Karpas-422 (cell line): ENCODE results near the gene OTOG. TPM values are rescaled to one million over a fixed set of nuclear protein-coding genes. Genes with fewer than 3 reads are reported as not detected.
A peak's percentile ranks its signal among the peaks of the same experiment; 100 is the strongest.

ENCODE experiments used
- DNase-seq: peaks from one replicate; pipeline ENCODE4 v3.0.0-alpha.2; 2015
- H2AFZ ChIP-seq: fragments of 200-600 bp; sonication (generic); 2 replicates; pipeline ENCODE4 v1.6.1; 2014; ENCODE audit warnings: antibody characterized with exemption, low read length, mixed read lengths
- H3K27ac ChIP-seq: fragments of 200-600 bp; sonication (generic); 2 replicates; pipeline ENCODE4 v1.5.1; 2014; ENCODE audit warnings: mild to moderate bottlenecking, low read length, moderate library complexity
- H3K27me3 ChIP-seq: fragments of 200-600 bp; sonication (generic); 2 replicates; pipeline ENCODE4 v1.6.1; 2014; ENCODE audit warnings: low read length, mixed read lengths
- H3K36me3 ChIP-seq: fragments of 200-600 bp; sonication (generic); 2 replicates; pipeline ENCODE4 v1.6.1; 2014; ENCODE audit warnings: low read length, mixed read lengths; ENCODE audit not compliant: insufficient read depth
- H3K4me1 ChIP-seq: fragments of 200-600 bp; sonication (generic); 2 replicates; pipeline ENCODE4 v1.6.1; 2014; ENCODE audit warnings: mild to moderate bottlenecking, low read length, mixed read lengths
- H3K4me2 ChIP-seq: fragments of 200-600 bp; sonication (generic); 2 replicates; pipeline ENCODE4 v1.6.1; 2014; ENCODE audit warnings: low read length, low read depth, mild to moderate bottlenecking; ENCODE audit not compliant: poor library complexity, severe bottlenecking
- H3K4me3 ChIP-seq: fragments of 200-600 bp; sonication (generic); 2 replicates; pipeline ENCODE4 v1.5.1; 2014; ENCODE audit warnings: mild to moderate bottlenecking, antibody characterized with exemption, low read length, mixed read lengths
- H3K79me2 ChIP-seq: fragments of 200-600 bp; sonication (generic); 2 replicates; pipeline ENCODE4 v1.6.1; 2014; ENCODE audit warnings: mild to moderate bottlenecking, low read length, mixed read lengths
- H3K9ac ChIP-seq: fragments of 200-600 bp; sonication (generic); 2 replicates; pipeline ENCODE4 v1.6.0; 2014; ENCODE audit warnings: low read length
- H3K9me2 ChIP-seq: fragments of 200-600 bp; sonication (generic), shearing (Covaris generic); replicated peaks from 2 replicates; pipeline ENCODE4 v1.6.0; 2014; ENCODE audit warnings: mild to moderate bottlenecking, low read length, moderate library complexity; ENCODE audit not compliant: insufficient read depth
- H3K9me3 ChIP-seq: fragments of 300-700, 200-600 bp; sonication (generic); 2 replicates; pipeline ENCODE4 v1.6.1; 2014; ENCODE audit warnings: low read length, mixed read lengths
- H4K20me1 ChIP-seq: fragments of 200-600 bp; sonication (generic); 2 replicates; pipeline ENCODE4 v1.6.1; 2014; ENCODE audit warnings: mild to moderate bottlenecking, antibody characterized with exemption, low read length, low read depth; ENCODE audit not compliant: insufficient read depth
- total RNA-seq: library from RNA; depleted of rRNA; stranded (reverse); fragments of >200 nt; shearing (Covaris generic); gene quantifications from 2 replicates; pipeline ENCODE4 v1.2.3, GENCODE V29; 2014; ENCODE audit warnings: low replicate concordance

OTOG gene
- total RNA-seq, 1 experiment from 2014 or later = not detected

- no peaks in the 10 kb centered on the region for H4K20me1 ChIP-seq
- no peaks in the 10 kb centered on the region for H3K9me2 ChIP-seq
- no peak overlapping the region for H3K27ac ChIP-seq
- H3K9ac ChIP-seq = no peak overlapping the region
- no peaks in the 10 kb centered on the region for H3K27me3 ChIP-seq
- DNase-seq = no peak
- no peak overlapping the region for H3K4me2 ChIP-seq
- no peaks in the 10 kb centered on the region for H3K4me1 ChIP-seq
- no peaks in the 10 kb centered on the region for H3K9me3 ChIP-seq
- H3K36me3 ChIP-seq = no peaks in the 10 kb centered on the region
- no peak overlapping the region for H3K4me3 ChIP-seq
- H3K79me2 ChIP-seq = no peaks in the 10 kb centered on the region
- H2AFZ ChIP-seq = no peak overlapping the region
Observed at GRCh38 chr11:17638311-17638710, 91.3 kb downstream of the OTOG start.

DNA sequence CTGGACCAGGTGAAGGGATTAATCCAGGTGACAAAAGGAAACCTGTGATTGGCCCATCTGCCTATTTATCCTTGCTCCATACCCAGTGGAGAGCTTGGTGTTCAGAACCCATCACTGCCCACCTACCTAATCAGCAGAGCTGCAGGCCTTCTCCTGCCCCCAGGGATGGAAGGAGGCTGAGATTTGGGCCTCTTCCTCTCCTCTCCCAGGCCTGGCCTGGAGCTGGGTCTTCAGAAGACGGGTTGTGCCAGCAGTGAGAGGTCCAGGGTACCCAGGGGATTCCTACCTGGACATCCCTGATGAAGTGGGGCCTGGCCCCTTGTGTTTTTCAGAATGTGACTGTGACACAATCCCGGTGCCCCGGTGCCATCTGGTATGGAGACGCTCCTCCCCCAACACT, 92.0 kb downstream of the OTOG start:
- Histone ChIP-seq H4K20me1 (no peaks in the 10 kb centered on the region), H3K27me3 (no peaks in the 10 kb centered on the region), H3K4me3 (no peak overlapping the region), H3K4me2 (no peak overlapping the region), H3K9me2 (no peaks in the 10 kb centered on the region), H3K36me3 (no peaks in the 10 kb centered on the region), H2AFZ (no peak overlapping the region), H3K4me1 (no peaks in the 10 kb centered on the region), H3K9ac (no peak overlapping the region), H3K27ac (no peak overlapping the region), H3K79me2 (no peaks in the 10 kb centered on the region), H3K9me3 (no peaks in the 10 kb centered on the region)
- DNase-seq = peak; percentile 16

DNA sequence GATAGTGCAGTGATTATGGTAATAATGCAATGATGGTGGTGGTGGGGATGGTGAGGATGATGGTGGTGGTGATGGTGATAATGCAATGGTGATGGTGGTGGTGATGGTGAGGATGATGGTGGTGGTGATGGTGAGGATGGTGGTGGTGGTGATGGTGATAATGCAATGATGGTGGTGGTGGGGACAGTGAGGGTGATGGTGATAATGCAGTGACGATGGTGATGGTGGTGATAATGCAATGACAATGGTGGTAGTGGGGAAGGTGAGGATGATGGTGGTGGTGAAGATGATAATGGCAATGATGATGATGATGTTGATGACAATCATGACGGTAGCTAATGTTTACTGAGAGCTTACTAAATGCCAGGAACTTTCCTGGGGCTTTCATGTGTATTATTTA, 92.7 kb downstream of the OTOG start:
- Histone ChIP-seq H3K4me2 (no peak overlapping the region), H3K9ac (no peak overlapping the region), H3K4me1 (no peaks in the 10 kb centered on the region), H3K4me3 (no peak overlapping the region), H3K9me3 (no peaks in the 10 kb centered on the region), H3K27ac (no peak overlapping the region), H3K27me3 (no peaks in the 10 kb centered on the region), H3K36me3 (no peaks in the 10 kb centered on the region), H4K20me1 (no peaks in the 10 kb centered on the region), H3K79me2 (no peaks in the 10 kb centered on the region), H3K9me2 (no peaks in the 10 kb centered on the region), H2AFZ (no peak overlapping the region)
- peak; percentile 34 for DNase-seq

GRCh38 chr11:17640493-17641164, 93.6 kb downstream of the OTOG start:
- Histone ChIP-seq H3K4me2 (no peak overlapping the region), H3K4me1 (no peaks in the 10 kb centered on the region), H3K9ac (no peak overlapping the region), H3K9me3 (no peaks in the 10 kb centered on the region), H3K27me3 (no peaks in the 10 kb centered on the region), H3K79me2 (no peaks in the 10 kb centered on the region), H4K20me1 (no peaks in the 10 kb centered on the region), H3K36me3 (no peaks in the 10 kb centered on the region), H3K27ac (no peak overlapping the region), H3K4me3 (no peak overlapping the region), H3K9me2 (no peaks in the 10 kb centered on the region), H2AFZ (no peak overlapping the region)
- DNase-seq = peak; percentile 12

DNA sequence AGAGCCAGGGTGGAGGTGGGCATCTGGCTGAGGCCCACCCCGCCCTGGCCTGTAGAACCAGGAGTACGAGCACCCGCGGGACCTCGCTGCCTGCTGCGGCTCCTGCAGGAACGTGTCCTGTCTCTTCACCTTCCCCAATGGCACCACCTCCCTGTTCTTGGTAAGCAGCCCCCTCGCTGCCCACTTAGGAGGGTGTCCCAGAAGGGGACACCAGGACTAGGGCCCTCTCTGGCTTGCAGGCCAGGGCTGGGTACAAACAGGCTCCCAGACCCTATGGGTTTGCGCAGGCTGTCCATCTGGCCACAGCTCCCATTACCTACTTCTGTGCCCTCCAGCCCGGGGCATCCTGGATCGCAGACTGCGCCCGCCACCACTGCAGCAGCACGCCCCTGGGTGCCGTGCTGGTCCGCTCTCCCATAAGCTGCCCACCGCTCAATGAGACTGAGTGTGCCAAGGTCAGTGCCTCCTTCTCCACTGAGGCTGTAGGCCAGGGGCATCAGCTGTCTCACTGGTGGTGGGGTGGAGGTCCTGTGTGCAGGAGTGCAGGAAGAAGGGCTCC, 94.8 kb downstream of the OTOG start:
- Histone ChIP-seq H3K9ac (no peak overlapping the region), H3K27ac (no peak overlapping the region), H3K36me3 (no peaks in the 10 kb centered on the region), H3K4me3 (no peak overlapping the region), H4K20me1 (no peaks in the 10 kb centered on the region), H3K9me3 (no peaks in the 10 kb centered on the region), H3K4me2 (no peak overlapping the region), H2AFZ (no peak overlapping the region), H3K27me3 (no peaks in the 10 kb centered on the region), H3K79me2 (no peaks in the 10 kb centered on the region), H3K9me2 (no peaks in the 10 kb centered on the region), H3K4me1 (no peaks in the 10 kb centered on the region)
- DNase-seq = no peak

- Histone ChIP-seq H2AFZ (no peak overlapping the region), H3K9me2 (no peaks in the 10 kb centered on the region), H3K4me2 (no peak overlapping the region), H3K9ac (no peak overlapping the region), H3K27me3 (no peaks in the 10 kb centered on the region), H3K27ac (no peak overlapping the region), H3K4me3 (no peak overlapping the region), H3K36me3 (no peaks in the 10 kb centered on the region), H3K9me3 (no peaks in the 10 kb centered on the region), H3K79me2 (no peaks in the 10 kb centered on the region), H3K4me1 (no peaks in the 10 kb centered on the region), H4K20me1 (no peaks in the 10 kb centered on the region)
- peak; percentile 27 for DNase-seq
Observed at GRCh38 chr11:17642370-17642769, 95.3 kb downstream of the OTOG start.

GRCh38 chr11:17642980-17643379, 95.9 kb downstream of the OTOG start:
- H3K9me2 ChIP-seq = no peaks in the 10 kb centered on the region
- no peak overlapping the region for H3K4me2 ChIP-seq
- H3K9me3 ChIP-seq = no peaks in the 10 kb centered on the region
- no peaks in the 10 kb centered on the region for H3K79me2 ChIP-seq
- H2AFZ ChIP-seq = no peak overlapping the region
- peak; percentile 14 for DNase-seq
- H3K27ac ChIP-seq = no peak overlapping the region
- H3K27me3 ChIP-seq = no peaks in the 10 kb centered on the region
- H3K4me1 ChIP-seq = no peaks in the 10 kb centered on the region
- H3K4me3 ChIP-seq = no peak overlapping the region
- H3K9ac ChIP-seq = no peak overlapping the region
- no peaks in the 10 kb centered on the region for H4K20me1 ChIP-seq
- H3K36me3 ChIP-seq = no peaks in the 10 kb centered on the region

GRCh38 chr11:17643506-17644405, 96.7 kb downstream of the OTOG start:
- Histone ChIP-seq H3K79me2 (no peaks in the 10 kb centered on the region), H3K9me2 (no peaks in the 10 kb centered on the region), H3K9me3 (no peaks in the 10 kb centered on the region), H3K27ac (no peak overlapping the region), H3K4me3 (no peak overlapping the region), H3K4me2 (no peak overlapping the region), H3K9ac (no peak overlapping the region), H3K4me1 (no peaks in the 10 kb centered on the region), H4K20me1 (no peaks in the 10 kb centered on the region), H3K36me3 (no peaks in the 10 kb centered on the region), H2AFZ (no peak overlapping the region), H3K27me3 (no peaks in the 10 kb centered on the region)
- DNase-seq = peak; percentile 39
